ENCODE data around the gene AOX1.

- TF ChIP-seq CTCF (IDR thresholded peaks at IDR 0.05) (no peak), POLR2A (IDR thresholded peaks at IDR 0.05) (no peak), POLR2AphosphoS5 (IDR thresholded peaks at IDR 0.05) (no peak)
Observed at GRCh38 chr2:200695191-200695590, 109.4 kb downstream of the AOX1 start.

Data from prostate gland (tissue), 2 donors.